Thoracic aorta (tissue), 2 donors: Measurements from ENCODE around the gene JAKMIP1. TPM values are rescaled to one million over a fixed set of nuclear protein-coding genes. Genes with fewer than 3 reads are reported as not detected.
"Not testable (repeated sequence)": the region's sequence is repeated elsewhere in the genome, so short reads cannot be mapped to it uniquely, and the experiment has no call there.

ENCODE experiments used
- ATAC-seq: fragments of 150-250 bp; one replicate; pipeline ENCODE4 v1.8.0; 2017; ENCODE audit warnings: low read depth; ENCODE audit not compliant: insufficient number of reproducible peaks, low FRiP score
- DNase-seq: peaks from one replicate; pipeline ENCODE4 v3.0.0-alpha.2; 2020; ENCODE audit warnings: low spot score
- H3K27ac ChIP-seq, 2 donors: fragments of 200-600 bp; sonication (generic); 1 replicate in 1 of 2; 2 replicates in 1 of 2; pipeline ENCODE4 v1.5.1; 2016; ENCODE audit warnings: mild to moderate bottlenecking in 2 of 2, moderate library complexity in 2 of 2
- H3K27me3 ChIP-seq: fragments of 200-600 bp; sonication (generic); replicated peaks from 2 replicates; pipeline ENCODE4 v1.6.0; 2016; ENCODE audit warnings: mild to moderate bottlenecking; ENCODE audit not compliant: insufficient read depth
- H3K36me3 ChIP-seq: fragments of 200-600 bp; sonication (generic); one replicate; pipeline ENCODE4 v1.5.1; 2016
- H3K4me1 ChIP-seq, 2 donors: fragments of 200-600 bp; sonication (generic); 1 replicate in 1 of 2; 2 replicates in 1 of 2; pipeline versions ENCODE4 v1.5.1 to v1.6.0; 2016; ENCODE audit warnings: low read depth in 2 of 2, mild to moderate bottlenecking in 1 of 2; ENCODE audit not compliant: control insufficient read depth in 1 of 2
- H3K4me3 ChIP-seq: fragments of 200-600 bp; sonication (generic); 2 replicates; pipeline ENCODE4 v1.5.1; 2016; ENCODE audit warnings: mild to moderate bottlenecking
- H3K9me3 ChIP-seq: fragments of 200-600 bp; sonication (generic); 2 replicates; pipeline ENCODE4 v1.5.1; 2016
- CTCF ChIP-seq: fragments of 200-600 bp; sonication (generic); IDR thresholded peaks from one replicate; pipeline ENCODE4 v1.5.1; 2019; ENCODE audit warnings: antibody characterized with exemption
- total RNA-seq, 2 donors: library from RNA; depleted of rRNA; stranded (reverse); fragments of >200 nt; gene quantifications; one replicate each; pipeline versions ENCODE4 v1.1.0 to v1.2.3, GENCODE V29; 2016

The JAKMIP1 gene
- total RNA-seq, 2 donors from 2014 or later: 0.28 to 0.81 TPM

- H3K36me3 ChIP-seq: no peaks in the 10 kb centered on the region
- ATAC-seq (no peak), DNase-seq (no peak)
- H3K27ac ChIP-seq: no peak overlapping the region
- H3K4me3 ChIP-seq: no peak overlapping the region
- H3K4me1 ChIP-seq: no peaks in the 10 kb centered on the region
- no peak for TF ChIP-seq CTCF
- H3K27me3 ChIP-seq: no peaks in the 10 kb centered on the region
- no peaks in the 10 kb centered on the region for H3K9me3 ChIP-seq
These were observed 191.5 kb downstream of the JAKMIP1 start for GRCh38 chr4:6008766-6009385.

- no peak for DNase-seq
These were observed 192.2 kb downstream of the JAKMIP1 start for GRCh38 chr4:6008092-6008551.

GRCh38 chr4:6005175-6005574 lies 195.2 kb downstream of the JAKMIP1 start:
- TF ChIP-seq CTCF: no peak
- no peak for DNase-seq
- Histone ChIP-seq H3K9me3 (no peaks in the 10 kb centered on the region), H3K27me3 (no peaks in the 10 kb centered on the region), H3K27ac (no peak overlapping the region), H3K4me1 (no peaks in the 10 kb centered on the region), H3K4me3 (no peak overlapping the region), H3K36me3 (no peaks in the 10 kb centered on the region)
- no peak for ATAC-seq

More at GRCh38 chr4:6008092-6008551, 192.2 kb downstream of the JAKMIP1 start:
- no peak for TF ChIP-seq CTCF
- no peaks in the 10 kb centered on the region for H3K27me3 ChIP-seq
- H3K9me3 ChIP-seq: no peaks in the 10 kb centered on the region
- no peaks in the 10 kb centered on the region for H3K36me3 ChIP-seq
- no peak overlapping the region for H3K27ac ChIP-seq
- no peak for ATAC-seq
- H3K4me1 ChIP-seq: no peaks in the 10 kb centered on the region
- no peak overlapping the region for H3K4me3 ChIP-seq

GRCh38 chr4:6003485-6003884 lies 196.9 kb downstream of the JAKMIP1 start:
- not testable (repeated sequence) for H3K9me3 ChIP-seq, ATAC-seq, H3K27ac ChIP-seq, DNase-seq, H3K36me3 ChIP-seq, H3K4me3 ChIP-seq, H3K27me3 ChIP-seq, H3K4me1 ChIP-seq

- no peak for DNase-seq
These were observed 197.4 kb downstream of the JAKMIP1 start for GRCh38 chr4:6002926-6003325.

More at GRCh38 chr4:6002926-6003325, 197.4 kb downstream of the JAKMIP1 start:
- H3K27ac ChIP-seq: no peak overlapping the region
- no peak overlapping the region for H3K4me3 ChIP-seq
- H3K9me3 ChIP-seq: no peaks in the 10 kb centered on the region
- no peak for TF ChIP-seq CTCF
- no peak for ATAC-seq
- no peaks in the 10 kb centered on the region for H3K36me3 ChIP-seq
- H3K27me3 ChIP-seq: no peaks in the 10 kb centered on the region
- no peaks in the 10 kb centered on the region for H3K4me1 ChIP-seq
